Fibroblast of the aortic adventitia (primary cell): ENCODE results near the gene GJE1. TPM values are rescaled to one million over a fixed set of nuclear protein-coding genes. Genes with fewer than 3 reads are reported as not detected.

Source experiments
- DNase-seq: peaks from one replicate; pipeline ENCODE4 v3.0.0-alpha.2; 2010; ENCODE audit warnings: low read depth
- H3K4me3 ChIP-seq: 2 replicates; pipeline ENCODE4 v1.5.1; 2011; ENCODE audit warnings: low read depth, mild to moderate bottlenecking, control low read depth, low read length, moderate library complexity
- CTCF ChIP-seq: IDR thresholded peaks from 2 replicates; pipeline ENCODE4 v1.5.1; 2011; ENCODE audit warnings: mild to moderate bottlenecking, low read length, control low read depth, inconsistent platforms; ENCODE audit not compliant: insufficient read depth
- total RNA-seq: library from RNA; depleted of rRNA; stranded (reverse); fragments of >200 nt; gene quantifications from 2 replicates; pipeline ENCODE4 v1.2.3, GENCODE V29; 2012; ENCODE audit warnings: low replicate concordance

The GJE1 gene
- total RNA-seq, 1 donor: not detected

- no peak overlapping the region for H3K4me3 ChIP-seq
- no peak for TF ChIP-seq CTCF
- no peak for DNase-seq
These were observed 32.5 kb downstream of the GJE1 start for GRCh38 chr6:142165227-142165626.

- no peak for DNase-seq
- no peak overlapping the region for H3K4me3 ChIP-seq
- TF ChIP-seq CTCF: no peak
These were observed 34.3 kb downstream of the GJE1 start for GRCh38 chr6:142167071-142167470.

GRCh38 chr6:142167486-142167885, 34.8 kb downstream of the GJE1 start:
- no peak for DNase-seq
- TF ChIP-seq CTCF: no peak
- no peak overlapping the region for H3K4me3 ChIP-seq

GRCh38 chr6:142171351-142171750, 38.6 kb downstream of the GJE1 start:
- no peak for TF ChIP-seq CTCF
- H3K4me3 ChIP-seq: no peak overlapping the region
- no peak for DNase-seq

- H3K4me3 ChIP-seq: no peak overlapping the region
- DNase-seq: no peak
- TF ChIP-seq CTCF: no peak
These were observed 40.0 kb downstream of the GJE1 start for GRCh38 chr6:142172758-142173157.

- H3K4me3 ChIP-seq: no peak overlapping the region
- no peak for DNase-seq
- TF ChIP-seq CTCF: no peak
These were observed 41.3 kb downstream of the GJE1 start for GRCh38 chr6:142173980-142174379.

- DNase-seq: no peak
- no peak overlapping the region for H3K4me3 ChIP-seq
- TF ChIP-seq CTCF: no peak
These were observed 42.0 kb downstream of the GJE1 start for GRCh38 chr6:142174703-142175102.
